Measurements from ENCODE around the gene PDIA2. TPM values are rescaled to one million over a fixed set of nuclear protein-coding genes. Genes with fewer than 3 reads are reported as not detected.
A peak's percentile ranks its signal among the peaks of the same experiment; 100 is the strongest.
"Not testable (repeated sequence)": the region's sequence is repeated elsewhere in the genome, so short reads cannot be mapped to it uniquely, and the experiment has no call there.

The PDIA2 gene
- 0.08 and 0.34 TPM in 2 replicates for total RNA-seq (2014; rRNA removed; shearing (Covaris generic))
- polyA plus RNA-seq (2015; cell fraction: cytosol; rRNA removed) = 0.05 TPM in 1 of 2 replicates, not detected in the other
- polyA plus RNA-seq (2015; cell fraction: nucleus; rRNA removed) = 6.1 and 9.9 TPM in 2 replicates

DNA sequence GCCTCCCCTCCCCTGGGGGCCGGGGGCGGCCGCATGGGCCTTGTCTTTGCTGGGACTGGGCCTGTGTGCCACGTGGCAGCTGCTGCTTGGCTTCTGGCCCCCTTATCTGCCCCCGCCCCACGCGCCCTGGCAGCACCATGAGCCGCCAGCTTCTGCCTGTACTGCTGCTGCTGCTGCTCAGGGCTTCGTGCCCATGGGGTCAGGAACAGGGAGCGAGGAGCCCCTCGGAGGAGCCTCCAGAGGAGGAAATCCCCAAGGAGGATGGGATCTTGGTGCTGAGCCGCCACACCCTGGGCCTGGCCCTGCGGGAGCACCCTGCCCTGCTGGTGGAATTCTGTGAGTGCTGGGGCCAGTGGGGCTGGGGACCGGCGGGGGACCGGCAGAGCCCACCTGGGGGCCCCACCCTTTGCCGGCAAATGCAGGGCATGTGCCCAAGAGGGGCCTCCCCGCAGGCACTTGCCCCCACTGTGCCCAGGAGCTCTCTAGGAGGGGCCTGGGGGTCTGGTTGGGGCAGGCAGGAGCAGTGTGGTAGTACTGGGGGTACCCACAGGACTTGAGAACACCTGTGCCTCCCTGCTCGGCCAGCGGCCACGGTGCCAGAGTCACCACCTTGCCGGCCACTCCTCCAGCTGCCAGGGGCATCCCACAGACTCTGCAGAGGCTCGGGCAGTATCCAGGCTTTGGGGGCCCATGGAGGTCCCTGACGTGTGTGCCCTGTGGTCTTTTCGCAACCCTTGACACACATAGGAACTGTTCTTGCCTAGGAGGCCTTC, at the start of gene PDIA2:
PDIA2 (plus strand) TSS at position 132 of the 773 bp plus-strand sequence; CDS start at position 138, 6 bp downstream.
- no peak for DNase-seq (ENCODE audit: low read depth, low spot score)
- in situ Hi-C loops (cut with HindIII; ENCODE audit: low pct_unique_long_range_greater_than_20kb, low sequenced_read_pairs) = no loop called here

DNA sequence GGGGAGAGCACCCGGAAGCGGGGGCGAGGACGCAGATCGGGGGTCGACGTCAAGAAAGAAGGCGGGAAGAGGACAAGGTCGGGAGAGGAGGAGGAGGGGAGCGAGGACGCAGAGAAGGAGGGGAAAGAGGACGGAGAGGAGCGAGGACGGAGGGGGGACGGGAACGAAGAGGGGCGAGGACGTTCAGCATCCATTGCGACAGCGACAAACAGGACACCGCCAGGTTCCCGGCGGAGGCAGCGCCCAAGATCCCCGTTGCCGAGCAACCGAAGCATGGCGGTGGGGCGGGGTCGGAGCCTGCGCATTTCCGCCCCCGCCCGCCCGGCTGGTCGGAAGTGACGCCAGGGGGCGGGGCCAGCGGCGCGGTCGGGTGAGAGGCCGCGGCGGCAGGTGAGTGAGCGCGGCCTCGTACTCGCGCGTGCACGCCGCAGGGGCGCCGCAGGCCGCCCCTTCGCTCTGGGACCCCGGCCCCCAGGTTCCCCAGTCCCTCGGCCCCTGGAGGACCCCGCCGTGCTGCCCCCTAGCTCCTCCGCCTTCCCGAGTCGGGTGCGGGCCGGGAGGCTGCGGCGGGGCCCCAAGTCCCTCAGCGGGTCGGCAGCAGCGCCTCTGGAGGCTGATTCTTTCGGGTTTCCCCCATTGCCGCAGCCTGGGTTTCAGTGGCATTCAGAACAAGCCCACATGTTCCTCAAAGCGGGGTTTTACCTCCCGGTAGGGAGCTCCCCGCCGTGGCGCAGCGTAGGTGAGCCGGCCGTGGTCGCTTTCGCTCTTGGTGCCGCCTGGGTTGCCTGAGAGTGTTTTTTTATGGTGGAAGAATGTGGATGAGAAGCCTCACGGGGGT, 48.3 kb upstream of the PDIA2 start, which contains the start of gene FAM234A:
FAM234A (plus strand) TSS at position 354 of the 838 bp plus-strand sequence. CDS start 19,593 bp downstream, outside the sequence.
- in situ Hi-C loops (cut with HindIII; ENCODE audit: low pct_unique_long_range_greater_than_20kb, low sequenced_read_pairs) = no loop called here

GRCh38 chr16:239948-240277, 43.1 kb upstream of the PDIA2 start:
- in situ Hi-C loops (cut with HindIII; ENCODE audit: low pct_unique_long_range_greater_than_20kb, low sequenced_read_pairs) = no loop called here
- DNase-seq (ENCODE audit: low read depth, low spot score) = no peak

More for the DNA sequence above, 48.3 kb upstream of the PDIA2 start, which contains the start of gene FAM234A:
- DNase-seq (ENCODE audit: low read depth, low spot score) = peak; percentile 89

DNA sequence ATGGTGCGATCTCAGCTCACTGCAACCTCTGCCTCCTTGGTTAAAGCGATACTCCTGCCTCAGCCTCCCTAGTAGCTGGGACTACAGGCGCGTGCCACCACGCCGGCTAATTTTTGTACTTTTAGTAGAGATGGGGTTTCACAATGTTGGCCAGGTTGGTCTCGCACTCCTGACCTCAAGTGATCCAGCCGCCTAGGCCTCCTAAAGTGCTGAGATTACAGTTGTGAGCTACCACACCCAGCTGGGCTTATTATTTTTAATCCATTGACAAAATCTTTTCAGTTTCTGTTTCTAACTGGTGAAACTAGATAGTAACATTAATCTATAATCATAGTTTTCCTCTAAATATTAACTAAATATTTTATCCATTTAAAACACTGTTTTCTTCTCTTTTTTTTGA, 42.4 kb upstream of the PDIA2 start:
- in situ Hi-C loops (cut with HindIII; ENCODE audit: low pct_unique_long_range_greater_than_20kb, low sequenced_read_pairs) = no loop called here
- no peak for DNase-seq (ENCODE audit: low read depth, low spot score)

- no peak for DNase-seq (ENCODE audit: low read depth, low spot score)
- in situ Hi-C loops (cut with HindIII; ENCODE audit: low pct_unique_long_range_greater_than_20kb, low sequenced_read_pairs) = no loop called here
Measured at GRCh38 chr16:242281-242680, 40.7 kb upstream of the PDIA2 start.

- in situ Hi-C loops (cut with HindIII; ENCODE audit: low pct_unique_long_range_greater_than_20kb, low sequenced_read_pairs) = no loop called here
- no peak for DNase-seq (ENCODE audit: low read depth, low spot score)
Measured at GRCh38 chr16:243348-243747, 39.6 kb upstream of the PDIA2 start.

DNA sequence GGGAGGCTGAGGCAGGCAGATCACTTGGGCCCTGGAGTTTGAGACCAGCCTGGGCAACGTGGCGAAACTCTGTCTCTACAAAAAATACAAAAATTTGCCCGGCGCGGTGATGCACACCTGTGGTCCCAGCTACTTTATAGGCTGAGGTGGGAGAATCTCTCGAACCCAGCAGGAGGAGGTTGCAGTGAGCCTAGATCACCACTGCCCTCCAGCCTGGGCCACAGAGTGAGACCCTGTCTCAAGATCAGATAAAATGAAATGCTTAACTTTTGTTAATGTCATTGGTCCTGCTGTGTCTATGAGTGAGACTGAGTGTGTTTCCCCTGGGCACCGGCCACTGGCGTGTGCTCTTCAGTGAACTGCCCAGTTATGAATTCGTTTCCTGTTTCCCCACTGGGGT, 37.9 kb upstream of the PDIA2 start:
- in situ Hi-C loops (cut with HindIII; ENCODE audit: low pct_unique_long_range_greater_than_20kb, low sequenced_read_pairs) = no loop called here

GRCh38 chr16:247027-247426, 35.9 kb upstream of the PDIA2 start:
- no peak for DNase-seq (ENCODE audit: low read depth, low spot score)
- in situ Hi-C loops (cut with HindIII; ENCODE audit: low pct_unique_long_range_greater_than_20kb, low sequenced_read_pairs) = no loop called here

More for the DNA sequence above, 37.9 kb upstream of the PDIA2 start:
- no peak for DNase-seq (ENCODE audit: low read depth, low spot score)

DNA sequence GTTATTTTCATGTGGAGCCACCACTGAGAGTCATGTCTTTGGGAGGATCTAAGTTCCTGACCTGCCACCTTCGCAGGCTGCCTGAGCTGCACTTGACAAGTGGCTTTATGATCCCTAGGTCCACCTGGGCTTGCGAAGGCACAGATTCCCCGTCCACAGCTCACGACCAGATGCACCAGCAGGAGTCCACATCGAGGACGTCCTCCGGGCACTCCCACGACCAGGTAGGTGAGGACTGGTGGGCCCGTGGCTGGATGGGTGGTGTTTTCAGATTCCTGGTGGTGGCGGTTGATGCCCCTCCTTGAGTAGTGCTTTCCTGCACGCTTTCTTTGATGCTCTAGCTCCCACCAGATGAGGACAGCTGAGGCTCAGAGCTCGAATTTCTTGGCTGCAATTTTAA, 33.5 kb upstream of the PDIA2 start:
- no peak for DNase-seq (ENCODE audit: low read depth, low spot score)
- in situ Hi-C loops (cut with HindIII; ENCODE audit: low pct_unique_long_range_greater_than_20kb, low sequenced_read_pairs) = no loop called here

DNA sequence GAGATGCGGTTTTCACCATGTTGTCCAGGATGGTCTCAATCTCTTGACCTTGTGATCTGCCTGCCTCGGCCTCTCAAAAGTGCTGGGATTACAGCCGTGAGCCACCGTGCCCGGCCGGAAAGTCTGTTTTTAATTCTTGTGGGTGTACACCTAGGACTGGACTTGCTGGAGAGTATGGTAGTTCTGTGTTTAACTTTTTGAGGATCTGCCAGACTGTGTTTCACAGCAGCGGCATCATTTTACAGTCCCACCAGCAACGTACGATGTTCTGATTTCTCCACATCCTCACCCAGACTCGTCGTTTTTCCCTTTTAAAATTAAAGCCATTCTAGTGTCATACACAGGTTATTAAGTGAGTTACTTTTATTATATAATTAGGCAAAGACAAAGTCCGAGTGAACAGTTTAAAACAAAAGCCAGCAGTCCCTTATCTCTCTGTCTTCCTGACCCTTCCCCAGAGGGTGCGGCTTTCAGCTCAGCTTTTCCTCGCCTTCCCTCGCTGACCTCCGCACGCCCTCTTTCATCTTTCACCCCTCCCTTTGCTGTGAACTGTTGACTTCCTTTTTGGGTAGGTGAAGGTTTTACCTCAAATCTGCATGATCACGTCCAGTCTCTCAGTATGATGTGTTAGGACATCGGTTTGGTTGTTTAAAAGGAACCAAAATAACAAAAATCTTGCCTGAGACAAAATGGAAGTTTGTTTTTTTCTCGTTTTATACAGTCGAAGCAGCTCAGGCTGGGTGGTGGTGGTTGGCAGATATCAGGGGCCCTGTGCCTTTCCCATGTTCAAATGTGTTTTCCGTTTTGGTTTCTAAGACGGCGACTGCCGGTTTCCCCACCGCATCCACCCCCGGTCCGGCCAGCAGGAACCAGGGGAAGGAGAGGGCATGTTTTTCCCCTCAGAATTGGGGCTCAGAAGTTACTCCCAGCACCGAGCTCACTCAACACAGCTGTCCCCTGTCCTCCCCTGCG, 30.3 kb upstream of the PDIA2 start:
- in situ Hi-C loops (cut with HindIII; ENCODE audit: low pct_unique_long_range_greater_than_20kb, low sequenced_read_pairs) = no loop called here
- no peak for DNase-seq (ENCODE audit: low read depth, low spot score)

GRCh38 chr16:253833-254232, 29.1 kb upstream of the PDIA2 start:
- in situ Hi-C loops (cut with HindIII; ENCODE audit: low pct_unique_long_range_greater_than_20kb, low sequenced_read_pairs) = no loop called here
- DNase-seq (ENCODE audit: low read depth, low spot score) = no peak

GRCh38 chr16:254461-254860, 28.5 kb upstream of the PDIA2 start:
- in situ Hi-C loops (cut with HindIII; ENCODE audit: low pct_unique_long_range_greater_than_20kb, low sequenced_read_pairs) = no loop called here
- no peak for DNase-seq (ENCODE audit: low read depth, low spot score)

DNA sequence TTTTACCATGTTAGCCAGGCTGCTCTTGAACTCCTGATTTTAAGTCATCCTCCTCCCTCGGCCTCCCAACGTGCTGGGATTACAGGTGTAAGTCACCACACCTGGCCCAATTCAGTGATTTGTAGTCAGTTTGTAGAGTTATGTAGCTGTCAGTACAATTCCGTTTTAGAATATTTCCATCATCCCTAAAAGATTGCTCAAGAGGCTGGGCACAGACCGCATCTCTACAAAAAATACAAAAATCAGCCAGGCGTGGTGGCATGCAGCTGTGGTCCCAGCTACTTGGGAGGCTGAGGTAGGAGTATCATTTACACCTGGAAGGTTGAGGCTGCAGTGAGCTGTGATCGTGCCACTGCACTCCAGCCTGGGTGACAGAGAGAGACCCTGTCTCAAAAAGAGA, 27.8 kb upstream of the PDIA2 start:
- in situ Hi-C loops (cut with HindIII; ENCODE audit: low pct_unique_long_range_greater_than_20kb, low sequenced_read_pairs) = no loop called here

GRCh38 chr16:258091-258490, 24.9 kb upstream of the PDIA2 start:
- DNase-seq (ENCODE audit: low read depth, low spot score); in situ Hi-C loops (cut with HindIII; ENCODE audit: low pct_unique_long_range_greater_than_20kb, low sequenced_read_pairs): not testable (repeated sequence)

More for the DNA sequence above, 27.8 kb upstream of the PDIA2 start:
- no peak for DNase-seq (ENCODE audit: low read depth, low spot score)

DNA sequence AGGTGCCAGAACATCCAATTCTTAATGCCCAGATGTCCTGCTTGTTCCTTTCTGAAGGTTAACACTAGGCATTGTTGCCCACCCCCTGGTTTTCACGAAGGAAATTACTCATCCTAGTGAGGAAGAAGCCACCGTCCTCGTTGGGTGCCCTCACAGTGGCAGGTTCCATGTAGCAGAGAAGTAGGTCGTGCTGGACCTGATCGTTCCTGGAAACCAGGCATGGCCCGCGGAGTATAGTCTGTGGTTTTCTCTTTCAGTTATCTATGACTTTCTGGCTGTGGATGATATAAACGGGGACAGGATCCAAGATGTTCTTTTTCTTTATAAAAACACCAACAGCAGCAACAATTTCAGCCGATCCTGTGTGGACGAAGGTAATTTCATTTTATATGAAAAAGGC, 23.7 kb upstream of the PDIA2 start:
- in situ Hi-C loops (cut with HindIII; ENCODE audit: low pct_unique_long_range_greater_than_20kb, low sequenced_read_pairs) = no loop called here
- DNase-seq (ENCODE audit: low read depth, low spot score) = no peak

DNA sequence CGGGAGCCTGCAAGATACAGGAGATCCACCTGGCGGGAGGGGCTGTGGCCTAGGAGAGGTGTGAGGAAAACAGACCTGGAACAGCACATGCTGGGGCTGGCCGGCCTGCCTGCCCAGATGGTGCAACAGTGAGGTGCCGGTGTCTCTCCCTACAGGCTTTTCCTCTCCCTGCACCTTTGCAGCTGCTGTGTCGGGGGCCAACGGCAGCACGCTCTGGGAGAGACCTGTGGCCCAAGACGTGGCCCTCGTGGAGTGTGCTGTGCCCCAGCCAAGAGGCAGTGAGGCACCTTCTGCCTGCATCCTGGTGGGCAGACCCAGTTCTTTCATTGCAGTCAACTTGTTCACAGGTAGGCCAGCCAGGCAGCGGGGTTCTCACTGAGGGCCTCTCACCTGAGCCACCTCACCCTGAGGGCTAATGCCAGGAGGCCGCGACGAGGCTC, 23.1 kb upstream of the PDIA2 start:
- no peak for DNase-seq (ENCODE audit: low read depth, low spot score)
- in situ Hi-C loops (cut with HindIII; ENCODE audit: low pct_unique_long_range_greater_than_20kb, low sequenced_read_pairs) = no loop called here

GRCh38 chr16:260326-260725, 22.6 kb upstream of the PDIA2 start:
- in situ Hi-C loops (cut with HindIII; ENCODE audit: low pct_unique_long_range_greater_than_20kb, low sequenced_read_pairs) = no loop called here
- no peak for DNase-seq (ENCODE audit: low read depth, low spot score)
